Gastrocnemius medialis (tissue), 4 donors: ENCODE measurements around the gene NSD2.

ENCODE experiments used
- POLR2A ChIP-seq, 2 donors: fragments of 450-650 bp; IDR thresholded peaks; one replicate each; pipeline ENCODE4 v1.6.1; 2017; ENCODE audit warnings: antibody characterized with exemption in 2 of 2, mild to moderate bottlenecking in 2 of 2, moderate library complexity in 2 of 2
- TF ChIP-seq, protein P1 (sequence below), 5 experiments: fragments of 450-650 bp in 3 of 5; fragments of 200-600 bp in 2 of 5; sonication (generic) in 2 of 5; IDR thresholded peaks in 4 of 5; conservative IDR thresholded peaks in 1 of 5; 1 replicate in 4 of 5; 2 replicates in 1 of 5; pipeline ENCODE4 v1.5.1; 2016 to 2019; ENCODE audit warnings: antibody characterized with exemption in 5 of 5, mild to moderate bottlenecking in 3 of 5, moderate library complexity in 3 of 5

DNA sequence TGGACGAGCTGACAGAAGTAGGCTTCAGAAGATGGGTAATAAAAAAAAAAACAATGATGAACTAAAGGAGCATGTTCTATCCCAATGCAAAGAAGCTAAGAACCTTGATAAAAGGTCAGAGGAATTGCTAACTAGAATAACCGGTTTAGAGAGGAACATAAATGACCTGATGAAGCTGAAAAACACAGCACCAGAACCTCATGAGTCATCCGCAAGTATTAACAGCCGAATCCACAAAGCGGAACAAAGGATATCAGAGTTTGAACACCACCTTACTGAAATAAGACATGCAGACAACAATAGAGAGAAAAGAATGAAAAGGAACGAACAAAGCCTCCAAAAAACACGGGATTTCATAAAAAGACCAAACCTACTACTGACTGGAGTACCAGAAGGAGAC lies 127.1 kb downstream of the NSD2 start:
- TF ChIP-seq, protein P1, sequence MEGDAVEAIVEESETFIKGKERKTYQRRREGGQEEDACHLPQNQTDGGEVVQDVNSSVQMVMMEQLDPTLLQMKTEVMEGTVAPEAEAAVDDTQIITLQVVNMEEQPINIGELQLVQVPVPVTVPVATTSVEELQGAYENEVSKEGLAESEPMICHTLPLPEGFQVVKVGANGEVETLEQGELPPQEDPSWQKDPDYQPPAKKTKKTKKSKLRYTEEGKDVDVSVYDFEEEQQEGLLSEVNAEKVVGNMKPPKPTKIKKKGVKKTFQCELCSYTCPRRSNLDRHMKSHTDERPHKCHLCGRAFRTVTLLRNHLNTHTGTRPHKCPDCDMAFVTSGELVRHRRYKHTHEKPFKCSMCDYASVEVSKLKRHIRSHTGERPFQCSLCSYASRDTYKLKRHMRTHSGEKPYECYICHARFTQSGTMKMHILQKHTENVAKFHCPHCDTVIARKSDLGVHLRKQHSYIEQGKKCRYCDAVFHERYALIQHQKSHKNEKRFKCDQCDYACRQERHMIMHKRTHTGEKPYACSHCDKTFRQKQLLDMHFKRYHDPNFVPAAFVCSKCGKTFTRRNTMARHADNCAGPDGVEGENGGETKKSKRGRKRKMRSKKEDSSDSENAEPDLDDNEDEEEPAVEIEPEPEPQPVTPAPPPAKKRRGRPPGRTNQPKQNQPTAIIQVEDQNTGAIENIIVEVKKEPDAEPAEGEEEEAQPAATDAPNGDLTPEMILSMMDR (IDR thresholded peaks at IDR 0.05 in 4 of 5, conservative IDR thresholded peaks at IDR 0.05 in 1 of 5), result no peak
- TF ChIP-seq POLR2A (IDR thresholded peaks at IDR 0.05), result no peak
